Sigmoid colon (tissue), 7 donors: ENCODE results near the gene GGTLC1. TPM values are rescaled to one million over a fixed set of nuclear protein-coding genes. Genes with fewer than 3 reads are reported as not detected.

Experiments used
- DNase-seq: peaks from one replicate; pipeline ENCODE4 v3.0.0-alpha.2; 2019
- H3K27ac ChIP-seq, 4 donors: fragments of 200-600 bp; sonication (generic); one replicate each; pipeline ENCODE4 v1.5.1; 2016 to 2019; ENCODE audit warnings: mild to moderate bottlenecking in 1 of 4
- H3K27me3 ChIP-seq, 3 donors: fragments of 200-600 bp; sonication (generic); one replicate each; pipeline ENCODE4 v1.5.1; 2019; ENCODE audit warnings: mild to moderate bottlenecking in 1 of 3
- H3K36me3 ChIP-seq, 4 donors: fragments of 200-600 bp; sonication (generic); one replicate each; pipeline ENCODE4 v1.5.1; 2016 to 2019
- H3K4me1 ChIP-seq, 4 donors: fragments of 200-600 bp; sonication (generic); one replicate each; pipeline ENCODE4 v1.5.1; 2017 to 2019
- H3K4me3 ChIP-seq, 4 donors: fragments of 200-600 bp; sonication (generic); one replicate each; pipeline ENCODE4 v1.5.1; 2017 to 2019; ENCODE audit warnings: mild to moderate bottlenecking in 2 of 4, moderate library complexity in 1 of 4
- H3K9me3 ChIP-seq, 4 donors: fragments of 200-600 bp in 3 of 4; sonication (generic) in 3 of 4; one replicate each; pipeline versions ENCODE4 v1.5.1 to v1.6.1; 2013 to 2019
- EP300 ChIP-seq, 4 donors: sonication (generic); formaldehyde crosslinking; IDR thresholded peaks; one replicate each; pipeline ENCODE4 v1.6.1; 2017; ENCODE audit warnings: antibody characterized with exemption in 4 of 4
- POLR2A ChIP-seq, 2 donors: fragments of 450-650 bp; IDR thresholded peaks; one replicate each; pipeline ENCODE4 v1.6.1; 2016; ENCODE audit warnings: antibody characterized with exemption in 2 of 2, mild to moderate bottlenecking in 2 of 2, moderate library complexity in 2 of 2
- POLR2AphosphoS5 ChIP-seq, 4 donors: sonication (generic); formaldehyde crosslinking; IDR thresholded peaks; one replicate each; pipeline ENCODE4 v1.6.1; 2017; ENCODE audit warnings: antibody characterized with exemption in 4 of 4
- WGBS, 2 donors: extraction: QIAGEN DNeasy Blood & Tissue Kit; methylation state at CpG; one replicate each; pipeline ENCODE4 v1.1.7; 2013; 5-methylcytosine and 5-hydroxymethylcytosine counted together
- intact Hi-C: fragments of 100-400 bp; cut with DNase I; formaldehyde crosslinking; loops from one replicate; pipeline ENCODE4 v1.15.1; 2023
- polyA plus RNA-seq, 3 donors: library from polyadenylated mRNA; stranded (reverse); fragments of 200-250 nt; gene quantifications; one replicate each; pipeline ENCODE4 v1.2.3, GENCODE V29; 2013
- total RNA-seq, 4 donors: library from RNA; depleted of rRNA; stranded (reverse); fragments of >200 nt; gene quantifications; one replicate each; pipeline ENCODE4 v1.1.0, GENCODE V29; 2016
- TF ChIP-seq, protein P1 (sequence below), 4 experiments: fragments of 450-650 bp in 3 of 4; fragments of 200-600 bp in 1 of 4; IDR thresholded peaks; one replicate each; pipeline ENCODE4 v1.5.1; 2016 to 2019; ENCODE audit warnings: antibody characterized with exemption in 4 of 4, mild to moderate bottlenecking in 3 of 4, moderate library complexity in 2 of 4
- donor health status: healthy with polysubstance abuse.
- donor health status: Bipolar disorder and iron deficiency.
- donor health status: healthy.

The GGTLC1 gene
- total and polyA plus RNA-seq, 7 donors: not detected

DNA sequence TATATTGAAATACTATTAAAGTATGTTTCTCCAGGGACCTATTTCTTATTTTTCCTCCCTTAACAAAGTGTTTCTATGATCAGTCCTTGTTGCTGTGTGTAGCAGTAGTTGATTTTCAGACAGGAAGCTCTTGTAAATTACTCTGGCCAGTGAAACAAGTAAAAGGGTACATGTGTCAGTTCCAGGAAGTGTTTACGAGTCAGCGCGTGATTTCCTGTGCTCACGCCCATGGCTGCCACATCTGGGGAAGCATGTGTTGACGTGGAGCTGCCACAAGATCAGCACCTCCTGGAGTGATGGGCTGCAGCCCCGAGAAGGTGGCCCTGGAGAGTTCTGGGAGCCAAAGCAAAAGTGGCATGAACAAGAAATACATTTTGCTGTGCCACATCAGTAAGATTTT lies 38.6 kb upstream of the GGTLC1 start:
- Histone ChIP-seq H3K36me3 (no peaks in the 10 kb centered on the region), H3K4me1 (no peaks in the 10 kb centered on the region), H3K9me3 (no peaks in the 10 kb centered on the region), H3K4me3 (no peak overlapping the region), H3K27ac (peak overlapping the region in 1 of 4 donors; percentile 49), H3K27me3 (no peaks in the 10 kb centered on the region)
- intact Hi-C loops: no loop called here
- 20 to 52% methylated on average over 6 of the region's 6 CpGs for WGBS, 2 donors
- DNase-seq: peak; percentile 74
- TF ChIP-seq EP300 (IDR thresholded peaks at IDR 0.05): peak in 1 of 4 donors; percentile 31
- TF ChIP-seq, protein P1, sequence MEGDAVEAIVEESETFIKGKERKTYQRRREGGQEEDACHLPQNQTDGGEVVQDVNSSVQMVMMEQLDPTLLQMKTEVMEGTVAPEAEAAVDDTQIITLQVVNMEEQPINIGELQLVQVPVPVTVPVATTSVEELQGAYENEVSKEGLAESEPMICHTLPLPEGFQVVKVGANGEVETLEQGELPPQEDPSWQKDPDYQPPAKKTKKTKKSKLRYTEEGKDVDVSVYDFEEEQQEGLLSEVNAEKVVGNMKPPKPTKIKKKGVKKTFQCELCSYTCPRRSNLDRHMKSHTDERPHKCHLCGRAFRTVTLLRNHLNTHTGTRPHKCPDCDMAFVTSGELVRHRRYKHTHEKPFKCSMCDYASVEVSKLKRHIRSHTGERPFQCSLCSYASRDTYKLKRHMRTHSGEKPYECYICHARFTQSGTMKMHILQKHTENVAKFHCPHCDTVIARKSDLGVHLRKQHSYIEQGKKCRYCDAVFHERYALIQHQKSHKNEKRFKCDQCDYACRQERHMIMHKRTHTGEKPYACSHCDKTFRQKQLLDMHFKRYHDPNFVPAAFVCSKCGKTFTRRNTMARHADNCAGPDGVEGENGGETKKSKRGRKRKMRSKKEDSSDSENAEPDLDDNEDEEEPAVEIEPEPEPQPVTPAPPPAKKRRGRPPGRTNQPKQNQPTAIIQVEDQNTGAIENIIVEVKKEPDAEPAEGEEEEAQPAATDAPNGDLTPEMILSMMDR (IDR thresholded peaks at IDR 0.05): no peak
- TF ChIP-seq POLR2AphosphoS5 (IDR thresholded peaks at IDR 0.05): peak in 3 of 4 donors; percentile 9 to 72 (median 35)
- TF ChIP-seq POLR2A (IDR thresholded peaks at IDR 0.05): no peak

DNA sequence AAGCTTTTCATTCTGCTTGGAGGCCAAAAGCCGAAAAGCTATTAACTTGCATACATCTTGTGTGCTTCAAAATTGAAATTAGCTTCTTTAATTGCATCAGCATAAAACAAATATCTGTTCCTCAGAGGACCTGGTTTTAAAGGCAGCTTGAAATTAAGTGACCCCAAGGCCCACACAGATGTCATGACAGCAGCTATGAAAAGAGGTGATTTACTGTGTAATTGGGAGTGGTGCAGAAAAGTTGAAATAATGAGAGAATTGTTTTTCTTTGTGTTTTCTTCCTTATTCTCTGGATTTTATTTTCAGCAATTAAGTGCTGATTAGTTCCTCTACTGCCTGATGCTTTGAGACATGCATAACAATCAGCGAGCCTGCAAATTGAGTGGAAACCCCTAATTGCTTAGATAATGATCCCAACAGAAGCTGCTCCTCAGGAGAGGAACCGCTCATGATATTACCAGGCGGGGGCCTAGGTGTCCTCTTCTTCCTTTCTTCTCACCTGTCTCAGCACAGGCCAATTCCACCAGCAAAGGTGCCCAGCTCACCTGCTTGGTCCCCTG lies 34.1 kb upstream of the GGTLC1 start:
- intact Hi-C loops: no loop called here
- no peak overlapping the region for H3K27ac ChIP-seq
- no peaks in the 10 kb centered on the region for H3K4me1 ChIP-seq
- H3K27me3 ChIP-seq: peaks cover 0 to 17% (median 0%) of the 10 kb centered on the region in 3 donors
- no peak overlapping the region for H3K4me3 ChIP-seq
- WGBS, 2 donors: 73 to 86% methylated on average over 4 of the region's 4 CpGs
- no peaks in the 10 kb centered on the region for H3K9me3 ChIP-seq
- H3K36me3 ChIP-seq: no peaks in the 10 kb centered on the region
- DNase-seq: no peak
- TF ChIP-seq, protein P1 (IDR thresholded peaks at IDR 0.05): no peak
- TF ChIP-seq POLR2AphosphoS5 (IDR thresholded peaks at IDR 0.05) (no peak), EP300 (IDR thresholded peaks at IDR 0.05) (no peak), POLR2A (IDR thresholded peaks at IDR 0.05) (no peak)

DNA sequence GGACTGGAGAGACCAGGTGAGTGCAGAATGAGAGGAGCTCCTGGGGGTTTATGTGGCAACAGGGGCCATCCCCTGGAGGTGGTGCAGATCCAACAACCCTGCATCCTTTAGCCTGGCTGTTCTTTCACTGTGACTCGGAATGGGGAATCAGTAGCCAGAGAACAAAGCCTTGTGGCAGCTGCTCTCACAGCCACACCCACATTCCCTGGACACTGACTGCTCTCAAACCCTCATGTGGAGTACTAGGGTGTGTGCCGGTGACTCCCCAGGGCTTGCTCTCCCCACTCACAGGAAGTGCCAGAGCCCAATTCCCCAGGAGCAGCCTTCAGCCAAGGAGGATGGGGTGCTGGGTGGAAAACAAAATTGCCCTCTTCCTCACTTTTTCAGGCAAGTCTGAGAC lies 30.2 kb upstream of the GGTLC1 start:
- H3K4me3 ChIP-seq: no peak overlapping the region
- H3K4me1 ChIP-seq: no peaks in the 10 kb centered on the region
- no peaks in the 10 kb centered on the region for H3K36me3 ChIP-seq
- intact Hi-C loops: no loop called here
- H3K27ac ChIP-seq: no peak overlapping the region
- no peak for DNase-seq
- TF ChIP-seq EP300 (IDR thresholded peaks at IDR 0.05) (no peak), POLR2A (IDR thresholded peaks at IDR 0.05) (no peak), POLR2AphosphoS5 (IDR thresholded peaks at IDR 0.05) (no peak)
- TF ChIP-seq, protein P1 (IDR thresholded peaks at IDR 0.05): no peak
- no peaks in the 10 kb centered on the region for H3K9me3 ChIP-seq
- peaks cover 0 to 17% (median 0%) of the 10 kb centered on the region in 3 donors for H3K27me3 ChIP-seq
- WGBS, 2 donors: 13 to 61% methylated on average over 2 of the region's 2 CpGs

DNA sequence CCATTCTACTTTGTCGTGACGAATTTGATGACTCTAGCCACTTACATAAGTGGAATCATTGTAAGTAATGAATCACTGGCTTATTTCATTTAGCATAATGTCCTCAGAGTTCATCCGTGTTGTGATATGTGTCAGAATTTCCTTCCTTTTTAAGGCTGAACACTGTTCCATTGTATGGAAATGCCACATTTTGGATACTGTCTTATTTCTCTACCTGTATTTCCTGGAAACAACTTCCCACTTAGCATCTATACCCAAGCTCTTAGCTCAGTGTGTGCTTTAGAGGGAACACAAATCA lies 28.8 kb upstream of the GGTLC1 start:
- Histone ChIP-seq H3K4me3 (no peak overlapping the region), H3K27me3 (peaks cover 0 to 17% (median 0%) of the 10 kb centered on the region in 3 donors), H3K4me1 (no peaks in the 10 kb centered on the region), H3K9me3 (no peaks in the 10 kb centered on the region), H3K27ac (no peak overlapping the region), H3K36me3 (no peaks in the 10 kb centered on the region)
- TF ChIP-seq, protein P1 (IDR thresholded peaks at IDR 0.05): no peak
- TF ChIP-seq EP300 (IDR thresholded peaks at IDR 0.05): no peak
- TF ChIP-seq POLR2AphosphoS5 (IDR thresholded peaks at IDR 0.05): no peak
- no peak for TF ChIP-seq POLR2A (IDR thresholded peaks at IDR 0.05)
- intact Hi-C loops: no loop called here
- WGBS, 2 donors: 65 to 79% methylated on average over 3 of the region's 3 CpGs
- DNase-seq: no peak
